GM21786 (cell line): ENCODE data around the gene EEIG1.

Experiments used
- ATAC-seq: cut with Tn5 transposase; IDR thresholded peaks from one replicate; pipeline ENCODE4 v1.9.1; 2021; ENCODE audit not compliant: unreplicated experiment

EEIG1 gene

DNA sequence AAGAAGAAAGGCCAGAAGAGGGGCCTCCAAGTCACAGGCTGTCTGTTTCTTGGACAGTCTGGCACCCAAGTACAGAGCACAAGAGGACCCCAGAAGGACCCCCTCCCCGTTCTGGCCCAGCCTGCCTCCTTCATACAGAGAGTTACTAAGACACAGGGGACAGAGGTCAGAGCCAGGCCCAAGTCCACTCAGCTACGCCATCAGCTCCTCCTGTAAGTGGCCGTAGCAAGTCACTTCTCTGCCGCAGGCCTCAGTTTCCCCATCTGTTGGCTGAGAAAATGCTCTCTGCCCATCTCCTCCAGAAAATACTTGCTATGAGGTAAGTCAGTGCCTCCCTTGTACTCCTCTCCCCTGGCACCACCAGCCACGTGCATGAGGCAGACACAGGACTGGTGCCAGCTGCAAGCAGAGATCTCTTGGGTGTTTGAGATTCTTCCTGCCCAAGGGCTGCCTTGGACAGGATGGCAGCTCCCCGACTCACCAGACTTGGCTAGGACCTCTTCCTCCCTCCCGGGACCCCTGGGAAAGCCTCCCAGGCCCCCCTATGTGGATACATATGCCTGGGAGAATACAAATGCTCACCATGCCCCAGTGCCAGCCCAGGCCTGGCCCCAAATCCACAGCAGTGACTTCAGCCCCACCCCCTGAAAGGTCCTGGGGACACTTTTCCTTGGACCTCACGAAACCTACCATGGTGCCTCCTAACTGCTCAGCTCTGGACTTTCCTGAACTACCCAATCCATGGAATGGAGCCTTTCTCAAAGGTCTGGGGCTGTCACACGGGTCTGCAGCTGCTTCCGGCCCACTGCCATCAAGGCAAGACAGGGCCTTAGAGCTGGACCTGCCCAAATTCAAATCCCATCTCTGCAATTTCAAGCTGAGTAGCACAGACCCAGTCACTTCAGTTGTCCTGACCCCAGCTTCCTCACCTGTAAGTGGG lies 5.1 kb downstream of the EEIG1 start:
- no peak for ATAC-seq

DNA sequence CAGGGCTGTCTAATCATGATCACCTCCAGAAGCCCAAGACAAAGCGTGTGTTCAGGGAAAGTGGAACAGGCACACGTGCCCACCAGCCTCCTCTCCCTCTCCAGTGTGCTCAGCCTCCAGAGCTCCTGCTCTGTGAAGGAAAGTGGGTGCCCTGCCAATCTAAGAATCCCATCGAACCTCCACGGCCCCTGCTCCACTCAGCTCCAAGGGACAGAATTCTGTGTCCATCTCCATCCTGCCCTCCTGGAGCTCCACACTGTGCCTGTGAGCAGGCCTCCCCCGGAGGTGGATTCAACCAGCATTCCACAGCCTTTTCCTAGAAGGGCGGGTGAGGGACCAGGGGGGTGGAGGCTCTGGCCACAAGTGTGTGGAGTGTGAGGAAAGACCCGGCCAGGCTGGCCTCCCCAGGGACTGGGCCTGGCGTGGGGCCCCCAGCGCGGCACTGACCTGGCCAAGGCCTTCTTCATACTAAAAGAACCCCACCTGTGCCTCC lies 6.0 kb downstream of the EEIG1 start:
- no peak for ATAC-seq

GRCh38 chr9:127974001-127974768 lies 6.6 kb downstream of the EEIG1 start:
- ATAC-seq, result no peak

GRCh38 chr9:127973169-127974000 lies 7.4 kb downstream of the EEIG1 start:
- ATAC-seq, result no peak

- no peak for ATAC-seq
Observed at GRCh38 chr9:127972236-127972871, 8.4 kb downstream of the EEIG1 start.

DNA sequence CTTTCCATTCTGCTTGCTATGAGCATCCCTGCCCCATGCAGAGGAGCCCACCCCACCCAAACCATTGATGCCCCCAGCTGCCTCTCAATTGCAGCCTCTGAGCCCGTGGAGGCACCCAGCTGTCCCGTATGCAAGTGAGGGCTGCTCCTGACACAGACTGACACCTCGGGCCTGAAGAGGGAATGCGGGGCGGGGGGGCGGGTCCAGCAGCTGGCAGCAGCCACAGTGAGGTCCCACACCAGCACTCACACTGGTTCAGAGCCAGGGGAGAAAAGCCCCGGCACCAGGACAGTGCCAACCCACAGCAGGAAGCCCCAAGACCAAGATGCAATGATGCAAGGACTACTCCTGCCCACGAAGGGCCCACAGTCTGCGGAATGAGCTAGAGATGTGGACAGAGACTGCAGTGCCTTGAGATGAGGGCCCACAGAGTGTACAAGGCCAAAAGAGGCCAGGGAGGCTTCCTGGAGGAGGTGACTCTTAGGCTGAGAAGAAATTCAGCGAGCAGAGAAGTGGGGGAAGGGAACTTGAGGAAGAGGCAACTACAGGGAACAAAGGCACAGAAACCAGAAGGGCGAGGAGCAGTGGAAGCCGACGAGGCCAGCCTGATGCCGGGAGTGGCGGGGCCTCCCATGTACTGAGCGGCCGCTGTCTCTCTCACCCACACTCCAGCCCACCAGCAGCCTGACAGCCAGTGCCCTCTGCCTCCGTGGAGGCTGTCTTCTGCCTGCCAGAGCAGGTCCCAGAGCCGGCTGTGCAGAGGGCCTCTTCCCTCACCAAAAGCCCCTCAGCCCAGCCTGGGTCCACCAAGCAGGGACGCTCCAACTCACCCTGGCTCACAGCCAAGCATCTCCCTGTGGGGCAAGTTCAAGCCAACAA lies 9.2 kb downstream of the EEIG1 start:
- no peak for ATAC-seq

DNA sequence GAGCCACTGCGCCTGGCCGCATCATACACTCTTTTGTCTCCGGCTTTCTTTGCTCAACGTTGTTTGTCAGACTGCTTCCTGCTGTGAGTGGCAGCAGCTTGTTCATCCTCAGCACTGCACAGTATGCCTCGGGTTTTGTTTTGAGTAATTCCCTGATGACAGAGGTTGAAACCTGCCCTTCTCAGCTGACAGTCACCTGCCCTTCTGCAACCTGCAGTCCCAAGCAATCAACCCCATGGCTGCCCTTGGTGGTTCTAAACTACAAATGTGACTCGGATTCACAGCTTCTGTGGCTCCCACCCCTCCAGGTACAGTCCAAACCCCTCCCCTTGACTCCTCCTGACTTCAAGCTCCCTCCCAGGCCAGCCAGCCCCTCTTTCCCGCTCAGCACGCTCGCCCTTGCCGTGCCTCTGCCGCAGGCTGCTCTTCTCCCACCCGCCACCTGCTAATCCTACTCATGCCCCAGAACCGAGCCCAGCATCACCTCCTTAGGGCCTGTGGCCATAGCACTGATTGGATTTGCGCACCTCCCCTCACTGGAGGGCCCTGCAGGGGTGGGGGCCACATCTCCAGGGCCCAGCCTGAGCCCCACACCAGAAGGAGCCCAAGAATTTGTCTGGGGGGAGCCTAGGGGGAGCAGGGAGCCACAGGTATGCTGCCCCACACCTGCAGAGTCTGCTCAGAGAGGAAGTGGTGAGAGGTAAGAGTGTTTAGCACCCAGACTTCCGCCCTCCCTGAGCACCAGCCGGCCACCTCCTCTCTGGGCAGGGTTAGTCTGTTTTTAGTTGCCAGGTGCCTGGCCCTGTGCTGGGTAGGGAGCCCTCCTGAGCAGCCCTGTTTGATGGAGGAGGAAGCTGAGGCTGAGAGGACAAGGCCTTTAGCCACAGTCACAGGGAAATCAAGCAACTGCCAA lies 10.1 kb downstream of the EEIG1 start:
- ATAC-seq, result peak; percentile 80

DNA sequence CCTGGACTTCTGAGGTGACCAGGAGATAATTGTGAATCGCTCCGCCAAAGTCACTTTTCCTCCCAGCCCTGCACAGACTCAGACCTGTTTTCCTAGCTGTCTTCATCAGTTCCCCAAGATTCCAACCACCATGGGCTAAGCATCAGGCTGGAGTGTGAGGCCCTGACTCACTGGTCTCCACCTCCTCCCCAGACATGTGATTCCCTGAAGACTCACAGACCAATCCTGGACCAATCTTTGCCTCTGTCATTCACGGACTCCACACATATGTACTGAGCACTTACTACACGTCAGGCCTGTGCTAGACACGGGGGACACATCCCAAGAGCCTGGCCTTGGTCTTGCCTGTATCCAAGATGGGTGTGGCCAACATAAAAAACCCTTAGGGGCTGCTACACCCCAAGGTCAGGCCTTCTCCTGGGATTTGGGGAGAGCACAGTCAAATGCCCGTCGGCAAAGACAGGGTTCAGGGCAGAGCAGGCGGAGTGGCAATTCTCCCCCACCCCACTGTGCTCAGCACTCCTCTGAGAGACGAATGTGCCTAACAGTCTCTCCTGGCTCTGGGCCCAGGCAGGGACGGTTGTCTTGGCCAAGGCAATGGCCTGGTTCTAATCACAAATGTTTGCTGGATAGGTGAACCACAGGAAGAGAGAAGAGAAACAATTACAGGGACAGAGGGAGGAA lies 11.9 kb downstream of the EEIG1 start:
- no peak for ATAC-seq

DNA sequence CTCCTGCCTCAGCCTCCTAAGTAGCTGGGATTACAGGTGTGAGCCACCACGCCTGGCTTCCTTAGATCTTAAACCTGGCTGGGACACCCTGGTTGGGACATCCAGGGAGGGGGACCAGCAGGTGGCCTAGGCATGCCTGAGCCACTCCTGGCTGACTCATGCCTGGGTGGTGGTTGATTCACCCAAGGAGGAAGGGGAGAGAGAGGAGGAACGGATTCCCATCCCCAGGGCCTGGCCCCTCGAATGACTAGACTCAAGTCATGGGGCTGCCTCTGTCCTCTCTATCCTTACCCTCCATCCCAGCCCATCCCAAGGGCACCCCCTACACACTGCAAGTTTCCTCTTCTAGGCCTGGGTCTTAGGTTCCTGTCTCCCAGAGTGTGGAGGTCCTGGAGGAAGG lies 12.7 kb downstream of the EEIG1 start:
- no peak for ATAC-seq

DNA sequence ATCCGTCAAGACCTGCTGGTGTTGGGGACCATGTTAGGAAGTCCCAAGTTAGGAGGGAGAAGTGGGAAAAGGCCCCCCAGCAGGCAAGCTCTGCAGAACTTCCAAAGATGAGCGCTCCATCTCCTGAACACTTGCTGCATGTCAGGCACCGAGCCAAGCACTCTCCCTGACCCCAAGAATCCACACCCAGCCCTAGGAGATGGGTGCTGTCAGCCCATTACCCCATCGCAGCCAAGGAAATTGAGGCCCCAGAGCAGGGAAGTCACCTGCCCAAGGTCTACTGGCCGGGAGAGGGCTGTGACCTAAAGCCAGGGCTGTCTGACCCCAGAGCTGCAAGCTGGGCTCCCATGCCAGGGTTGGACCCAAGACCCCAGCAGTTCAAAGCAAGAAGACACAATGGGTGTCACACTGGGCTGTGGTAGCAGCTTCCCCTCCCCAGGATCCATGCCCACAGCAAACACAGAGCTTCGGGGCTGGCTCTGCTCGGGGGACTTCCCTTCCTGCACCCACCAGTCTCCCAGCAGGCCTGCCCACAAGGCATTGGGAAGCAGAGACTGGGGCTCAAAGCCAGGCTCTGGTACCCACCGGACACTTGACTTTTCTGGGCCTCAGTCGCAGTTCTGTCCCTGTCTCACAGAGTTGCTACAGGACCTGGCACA lies 13.5 kb downstream of the EEIG1 start:
- ATAC-seq, result no peak

- ATAC-seq, result no peak
Observed at GRCh38 chr9:127966416-127967150, 14.2 kb downstream of the EEIG1 start.

DNA sequence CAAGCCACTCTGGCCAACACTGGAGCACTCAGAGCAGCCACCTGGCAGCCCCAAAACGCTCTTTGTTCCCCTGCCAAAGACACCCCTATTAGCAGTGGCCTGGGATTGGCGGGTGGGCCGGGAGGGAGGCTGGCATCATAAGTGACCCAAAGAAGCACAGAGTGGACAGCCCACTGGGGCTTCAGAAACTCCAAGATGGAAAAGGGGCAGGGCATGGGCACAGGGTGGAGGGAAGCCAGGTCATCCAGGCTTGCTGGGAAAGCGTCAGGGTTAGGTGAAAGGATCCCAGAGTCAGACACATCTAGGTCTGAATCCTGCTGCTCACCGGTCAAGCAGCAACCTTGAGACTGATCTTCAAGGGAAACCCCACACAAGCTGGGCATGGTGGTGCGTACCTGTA lies 14.8 kb downstream of the EEIG1 start:
- no peak for ATAC-seq

DNA sequence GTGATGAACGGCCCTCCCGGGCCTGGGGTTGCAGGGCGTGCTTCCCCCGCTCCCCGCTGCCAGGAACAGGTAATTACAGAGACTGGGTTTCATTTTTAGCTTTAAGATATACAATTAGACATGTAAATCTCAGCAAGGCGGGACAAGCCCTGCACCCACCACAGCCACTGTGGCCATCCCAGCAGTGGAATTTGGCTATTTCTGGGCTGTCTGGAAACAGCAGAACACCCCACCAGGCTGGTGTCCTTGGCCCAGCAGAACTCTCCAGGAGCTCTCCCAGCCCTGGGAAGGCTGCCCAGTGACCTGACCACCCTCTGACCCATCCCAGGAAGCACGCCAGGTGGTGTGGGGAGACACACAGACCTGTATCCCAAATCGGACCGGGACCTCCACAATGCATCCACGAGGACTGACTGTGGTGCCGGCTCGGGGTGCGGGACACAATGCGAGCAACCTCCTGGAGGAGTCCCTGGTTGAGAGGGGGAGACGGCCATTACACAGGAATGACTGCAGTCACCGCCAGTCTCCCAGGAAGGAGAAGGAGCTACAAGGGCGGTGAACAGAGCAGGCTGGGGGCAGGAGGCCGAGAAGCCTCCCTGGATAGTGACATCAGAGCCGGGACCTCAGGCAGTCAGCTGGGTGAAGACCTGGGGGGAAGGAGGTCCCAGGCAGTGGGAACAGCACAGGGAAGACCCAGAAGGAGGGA lies 17.3 kb downstream of the EEIG1 start:
- no peak for ATAC-seq

DNA sequence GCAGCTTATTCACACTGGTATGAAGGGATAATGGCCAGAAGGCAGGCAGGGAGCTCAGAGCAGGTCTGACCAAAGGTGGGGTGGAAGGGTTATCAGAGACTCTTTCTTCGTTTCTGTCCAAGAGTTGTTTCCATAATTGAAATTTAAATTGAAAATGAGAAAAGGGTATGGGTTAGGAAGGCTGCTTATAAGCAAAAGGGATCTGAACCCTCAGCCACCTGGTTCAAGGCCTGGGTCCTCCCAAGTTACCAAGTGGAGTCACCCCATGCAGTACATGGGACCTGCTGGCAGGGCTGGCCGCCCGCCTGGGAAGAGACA lies 17.8 kb downstream of the EEIG1 start:
- no peak for ATAC-seq

GRCh38 chr9:127962278-127962677 lies 18.5 kb downstream of the EEIG1 start:
- no peak for ATAC-seq

- ATAC-seq, result no peak
Observed at GRCh38 chr9:127961613-127962155, 19.1 kb downstream of the EEIG1 start.
